ENCODE measurements around the gene SLC38A9.

The SLC38A9 gene

DNA sequence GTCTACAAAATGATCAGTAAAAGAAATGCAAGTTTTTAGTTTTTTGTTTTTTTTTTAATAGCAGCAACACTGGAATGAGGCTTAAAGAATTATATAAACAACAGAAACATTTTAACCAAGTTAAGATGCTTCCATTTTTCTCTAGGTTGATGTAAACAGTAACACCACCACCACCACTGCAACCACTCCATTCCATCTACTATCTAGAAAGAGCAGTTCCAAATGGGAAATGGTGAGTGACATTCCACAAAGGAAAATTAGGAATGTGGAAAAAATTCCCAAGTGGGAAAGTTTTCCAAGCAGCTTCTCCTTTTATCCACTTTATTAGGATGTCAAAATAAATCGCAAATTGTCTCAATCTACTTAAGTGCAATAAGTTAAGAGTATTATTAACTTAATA lies 32.6 kb downstream of the SLC38A9 start:
- Histone ChIP-seq H3K79me2 (ENCODE audit: insufficient read depth, low read length) (no peaks in the 10 kb centered on the region), H3F3A (ENCODE audit: insufficient read depth, low read length) (no peaks in the 10 kb centered on the region), H3K36me3 (ENCODE audit: insufficient read depth, low read length) (no peaks in the 10 kb centered on the region), H3K9me3 (ENCODE audit: low read length) (no peaks in the 10 kb centered on the region), H3K9ac (ENCODE audit: low read length) (no peak overlapping the region), H3K4me2 (ENCODE audit: low read length) (no peak overlapping the region), H3K27me3 (ENCODE audit: insufficient read depth, low read length) (no peaks in the 10 kb centered on the region), H3K4me1 (ENCODE audit: insufficient read depth, low read length, severe bottlenecking) (no peaks in the 10 kb centered on the region), H3K9me2 (ENCODE audit: low read depth, low read length) (no peaks in the 10 kb centered on the region), H3K27ac (ENCODE audit: low read depth, low read length, poor library complexity, severe bottlenecking) (no peak overlapping the region), H3K4me3 (ENCODE audit: low read depth, low read length, poor library complexity, severe bottlenecking) (no peak overlapping the region), H4K20me1 (ENCODE audit: insufficient read depth, low read length) (no peaks in the 10 kb centered on the region), H2AFZ (ENCODE audit: low read length) (no peak overlapping the region)
- TF ChIP-seq, protein P1, sequence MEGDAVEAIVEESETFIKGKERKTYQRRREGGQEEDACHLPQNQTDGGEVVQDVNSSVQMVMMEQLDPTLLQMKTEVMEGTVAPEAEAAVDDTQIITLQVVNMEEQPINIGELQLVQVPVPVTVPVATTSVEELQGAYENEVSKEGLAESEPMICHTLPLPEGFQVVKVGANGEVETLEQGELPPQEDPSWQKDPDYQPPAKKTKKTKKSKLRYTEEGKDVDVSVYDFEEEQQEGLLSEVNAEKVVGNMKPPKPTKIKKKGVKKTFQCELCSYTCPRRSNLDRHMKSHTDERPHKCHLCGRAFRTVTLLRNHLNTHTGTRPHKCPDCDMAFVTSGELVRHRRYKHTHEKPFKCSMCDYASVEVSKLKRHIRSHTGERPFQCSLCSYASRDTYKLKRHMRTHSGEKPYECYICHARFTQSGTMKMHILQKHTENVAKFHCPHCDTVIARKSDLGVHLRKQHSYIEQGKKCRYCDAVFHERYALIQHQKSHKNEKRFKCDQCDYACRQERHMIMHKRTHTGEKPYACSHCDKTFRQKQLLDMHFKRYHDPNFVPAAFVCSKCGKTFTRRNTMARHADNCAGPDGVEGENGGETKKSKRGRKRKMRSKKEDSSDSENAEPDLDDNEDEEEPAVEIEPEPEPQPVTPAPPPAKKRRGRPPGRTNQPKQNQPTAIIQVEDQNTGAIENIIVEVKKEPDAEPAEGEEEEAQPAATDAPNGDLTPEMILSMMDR (IDR thresholded peaks at IDR 0.05; ENCODE audit: low read length) = no peak
- TF ChIP-seq EZH2 (IDR thresholded peaks at IDR 0.05; ENCODE audit: borderline replicate concordance, low read length) = no peak

DNA sequence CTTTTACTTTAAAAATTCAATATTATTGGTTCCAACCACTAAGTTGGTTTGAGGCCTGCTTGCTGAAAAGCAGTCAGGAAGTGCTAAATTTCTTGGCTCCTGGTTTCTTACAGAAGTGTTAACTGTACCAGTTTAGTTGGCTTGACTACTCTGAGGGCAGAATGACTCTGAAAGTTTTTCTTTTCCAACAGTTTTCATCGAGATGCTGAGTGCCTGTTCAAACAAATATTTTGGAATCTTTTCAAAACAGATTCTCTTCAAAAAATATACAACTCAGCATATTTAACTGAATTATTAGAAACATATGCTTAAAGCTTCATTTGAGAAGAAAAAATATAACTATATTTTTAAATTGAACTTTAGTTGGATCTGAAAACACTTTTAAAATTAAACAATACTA lies 37.0 kb downstream of the SLC38A9 start:
- Histone ChIP-seq H3K27ac (ENCODE audit: low read depth, low read length, poor library complexity, severe bottlenecking) (no peak overlapping the region), H3F3A (ENCODE audit: insufficient read depth, low read length) (no peaks in the 10 kb centered on the region), H3K4me1 (ENCODE audit: insufficient read depth, low read length, severe bottlenecking) (no peaks in the 10 kb centered on the region), H3K4me3 (ENCODE audit: low read depth, low read length, poor library complexity, severe bottlenecking) (no peak overlapping the region), H2AFZ (ENCODE audit: low read length) (no peak overlapping the region), H4K20me1 (ENCODE audit: insufficient read depth, low read length) (no peaks in the 10 kb centered on the region), H3K4me2 (ENCODE audit: low read length) (no peak overlapping the region), H3K9ac (ENCODE audit: low read length) (no peak overlapping the region), H3K79me2 (ENCODE audit: insufficient read depth, low read length) (no peaks in the 10 kb centered on the region), H3K27me3 (ENCODE audit: insufficient read depth, low read length) (no peaks in the 10 kb centered on the region), H3K9me3 (ENCODE audit: low read length) (no peaks in the 10 kb centered on the region), H3K9me2 (ENCODE audit: low read depth, low read length) (no peaks in the 10 kb centered on the region), H3K36me3 (ENCODE audit: insufficient read depth, low read length) (no peaks in the 10 kb centered on the region)
- TF ChIP-seq, protein P1 (IDR thresholded peaks at IDR 0.05; ENCODE audit: low read length) = no peak
- TF ChIP-seq EZH2 (IDR thresholded peaks at IDR 0.05; ENCODE audit: borderline replicate concordance, low read length) = no peak

DNA sequence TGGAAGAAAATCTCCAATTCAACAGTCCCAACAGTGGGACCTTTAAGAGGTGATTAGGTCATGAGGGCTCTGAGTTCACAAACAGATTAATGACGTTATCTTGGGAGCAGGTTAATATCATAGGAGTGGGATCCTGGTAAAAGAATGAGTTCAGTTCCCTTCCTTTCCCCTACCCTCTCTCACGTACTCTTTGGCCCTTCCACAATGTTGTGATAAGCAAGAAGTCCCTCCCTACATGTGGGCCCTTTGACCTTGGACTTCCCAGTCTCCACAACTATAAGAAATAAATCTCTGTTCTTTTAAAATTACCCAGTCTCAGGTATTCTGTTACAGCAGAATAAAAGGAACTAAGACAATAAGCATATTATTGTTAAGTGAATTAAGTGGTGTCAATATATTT lies 37.8 kb downstream of the SLC38A9 start:
- no peak overlapping the region for H2AFZ ChIP-seq (ENCODE audit: low read length)
- no peaks in the 10 kb centered on the region for H3K9me3 ChIP-seq (ENCODE audit: low read length)
- no peaks in the 10 kb centered on the region for H3K4me1 ChIP-seq (ENCODE audit: insufficient read depth, low read length, severe bottlenecking)
- no peaks in the 10 kb centered on the region for H4K20me1 ChIP-seq (ENCODE audit: insufficient read depth, low read length)
- no peaks in the 10 kb centered on the region for H3K9me2 ChIP-seq (ENCODE audit: low read depth, low read length)
- no peak for TF ChIP-seq EZH2 (IDR thresholded peaks at IDR 0.05; ENCODE audit: borderline replicate concordance, low read length)
- TF ChIP-seq, protein P1 (IDR thresholded peaks at IDR 0.05; ENCODE audit: low read length) = no peak
- H3F3A ChIP-seq (ENCODE audit: insufficient read depth, low read length) = no peaks in the 10 kb centered on the region
- H3K9ac ChIP-seq (ENCODE audit: low read length) = no peak overlapping the region
- H3K79me2 ChIP-seq (ENCODE audit: insufficient read depth, low read length) = no peaks in the 10 kb centered on the region
- no peaks in the 10 kb centered on the region for H3K27me3 ChIP-seq (ENCODE audit: insufficient read depth, low read length)
- no peak overlapping the region for H3K4me3 ChIP-seq (ENCODE audit: low read depth, low read length, poor library complexity, severe bottlenecking)
- H3K36me3 ChIP-seq (ENCODE audit: insufficient read depth, low read length) = no peaks in the 10 kb centered on the region
- H3K4me2 ChIP-seq (ENCODE audit: low read length) = no peak overlapping the region
- H3K27ac ChIP-seq (ENCODE audit: low read depth, low read length, poor library complexity, severe bottlenecking) = no peak overlapping the region

Measured in OCI-LY1 (cell line).